ENCODE data around the gene EIF4E3.

DNA sequence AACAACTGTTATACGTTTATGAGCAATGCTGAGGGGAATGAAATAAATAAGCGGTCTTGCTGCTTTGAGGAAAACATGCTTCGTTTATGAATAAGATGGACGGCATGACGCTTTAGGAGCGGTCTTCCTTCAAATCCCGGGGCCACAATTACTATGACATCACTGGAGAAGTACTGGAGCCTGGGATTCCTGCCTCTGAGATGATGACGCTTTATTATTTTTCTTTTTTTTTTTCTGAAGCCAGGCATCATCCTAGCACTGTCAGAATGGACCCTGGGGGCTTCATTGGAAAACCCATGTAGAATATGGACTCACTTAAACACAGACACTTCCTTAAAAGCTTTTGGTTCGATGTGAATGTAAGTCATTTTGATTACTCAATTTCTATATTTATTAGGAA is 89.2 kb downstream of the EIF4E3 start:
- TF ChIP-seq CTCF (IDR thresholded peaks at IDR 0.05) (no peak), POLR2A (IDR thresholded peaks at IDR 0.05) (no peak)

All from lower leg skin (tissue), 3 donors.